ENCODE measurements around the gene MRNIP.

Gene MRNIP

GRCh38 chr5:179886190-179886911, 27.7 kb upstream of the MRNIP start:
- Histone ChIP-seq H3K27ac (ENCODE audit: low read depth, low read length) (no peak overlapping the region), H3K4me3 (ENCODE audit: low read depth, low read length) (no peak overlapping the region), H3K9me3 (ENCODE audit: control insufficient read depth, insufficient read depth, low read length) (peaks cover 25% of the 10 kb centered on the region), H3K27me3 (ENCODE audit: control insufficient read depth, insufficient read depth, low read length) (no peaks in the 10 kb centered on the region), H3K9ac (ENCODE audit: low read depth, low read length) (no peak overlapping the region), H3K4me1 (ENCODE audit: control insufficient read depth, insufficient read depth, low read length) (no peaks in the 10 kb centered on the region), H3K36me3 (ENCODE audit: control insufficient read depth, insufficient read depth, low read length) (peaks cover 76% of the 10 kb centered on the region)

GRCh38 chr5:179885491-179886090, 27.0 kb upstream of the MRNIP start:
- Histone ChIP-seq H3K27ac (ENCODE audit: low read depth, low read length) (no peak overlapping the region), H3K9ac (ENCODE audit: low read depth, low read length) (no peak overlapping the region), H3K27me3 (ENCODE audit: control insufficient read depth, insufficient read depth, low read length) (no peaks in the 10 kb centered on the region), H3K36me3 (ENCODE audit: control insufficient read depth, insufficient read depth, low read length) (peaks cover 68% of the 10 kb centered on the region), H3K4me3 (ENCODE audit: low read depth, low read length) (no peak overlapping the region), H3K9me3 (ENCODE audit: control insufficient read depth, insufficient read depth, low read length) (peaks cover 25% of the 10 kb centered on the region), H3K4me1 (ENCODE audit: control insufficient read depth, insufficient read depth, low read length) (no peaks in the 10 kb centered on the region)

GRCh38 chr5:179883163-179883562, 24.5 kb upstream of the MRNIP start:
- peaks cover 25% of the 10 kb centered on the region for H3K9me3 ChIP-seq (ENCODE audit: control insufficient read depth, insufficient read depth, low read length)
- no peak overlapping the region for H3K4me3 ChIP-seq (ENCODE audit: low read depth, low read length)
- H3K4me1 ChIP-seq (ENCODE audit: control insufficient read depth, insufficient read depth, low read length): no peaks in the 10 kb centered on the region
- H3K27me3 ChIP-seq (ENCODE audit: control insufficient read depth, insufficient read depth, low read length): no peaks in the 10 kb centered on the region
- H3K27ac ChIP-seq (ENCODE audit: low read depth, low read length): no peak overlapping the region
- no peak overlapping the region for H3K9ac ChIP-seq (ENCODE audit: low read depth, low read length)
- H3K36me3 ChIP-seq (ENCODE audit: control insufficient read depth, insufficient read depth, low read length): peaks cover 63% of the 10 kb centered on the region

GRCh38 chr5:179882338-179882737, 23.7 kb upstream of the MRNIP start:
- Histone ChIP-seq H3K9me3 (ENCODE audit: control insufficient read depth, insufficient read depth, low read length) (peaks cover 25% of the 10 kb centered on the region), H3K9ac (ENCODE audit: low read depth, low read length) (no peak overlapping the region), H3K4me1 (ENCODE audit: control insufficient read depth, insufficient read depth, low read length) (no peaks in the 10 kb centered on the region), H3K36me3 (ENCODE audit: control insufficient read depth, insufficient read depth, low read length) (peaks cover 61% of the 10 kb centered on the region), H3K27me3 (ENCODE audit: control insufficient read depth, insufficient read depth, low read length) (no peaks in the 10 kb centered on the region), H3K4me3 (ENCODE audit: low read depth, low read length) (no peak overlapping the region), H3K27ac (ENCODE audit: low read depth, low read length) (no peak overlapping the region)

- H3K9me3 ChIP-seq (ENCODE audit: control insufficient read depth, insufficient read depth, low read length): peaks cover 25% of the 10 kb centered on the region
- peaks cover 54% of the 10 kb centered on the region for H3K36me3 ChIP-seq (ENCODE audit: control insufficient read depth, insufficient read depth, low read length)
- H3K4me3 ChIP-seq (ENCODE audit: low read depth, low read length): no peak overlapping the region
- no peaks in the 10 kb centered on the region for H3K4me1 ChIP-seq (ENCODE audit: control insufficient read depth, insufficient read depth, low read length)
- H3K27ac ChIP-seq (ENCODE audit: low read depth, low read length): no peak overlapping the region
- H3K9ac ChIP-seq (ENCODE audit: low read depth, low read length): no peak overlapping the region
- no peaks in the 10 kb centered on the region for H3K27me3 ChIP-seq (ENCODE audit: control insufficient read depth, insufficient read depth, low read length)
Observed at GRCh38 chr5:179880848-179881590, 22.4 kb upstream of the MRNIP start.

GRCh38 chr5:179880066-179880650, 21.5 kb upstream of the MRNIP start:
- no peak overlapping the region for H3K27ac ChIP-seq (ENCODE audit: low read depth, low read length)
- H3K9me3 ChIP-seq (ENCODE audit: control insufficient read depth, insufficient read depth, low read length): peaks cover 25% of the 10 kb centered on the region
- no peaks in the 10 kb centered on the region for H3K27me3 ChIP-seq (ENCODE audit: control insufficient read depth, insufficient read depth, low read length)
- no peak overlapping the region for H3K4me3 ChIP-seq (ENCODE audit: low read depth, low read length)
- H3K9ac ChIP-seq (ENCODE audit: low read depth, low read length): no peak overlapping the region
- H3K36me3 ChIP-seq (ENCODE audit: control insufficient read depth, insufficient read depth, low read length): peaks cover 56% of the 10 kb centered on the region
- no peaks in the 10 kb centered on the region for H3K4me1 ChIP-seq (ENCODE audit: control insufficient read depth, insufficient read depth, low read length)

- Histone ChIP-seq H3K9me3 (ENCODE audit: control insufficient read depth, insufficient read depth, low read length) (peaks cover 22% of the 10 kb centered on the region), H3K36me3 (ENCODE audit: control insufficient read depth, insufficient read depth, low read length) (peaks cover 57% of the 10 kb centered on the region), H3K4me1 (ENCODE audit: control insufficient read depth, insufficient read depth, low read length) (no peaks in the 10 kb centered on the region), H3K4me3 (ENCODE audit: low read depth, low read length) (no peak overlapping the region), H3K27me3 (ENCODE audit: control insufficient read depth, insufficient read depth, low read length) (no peaks in the 10 kb centered on the region), H3K9ac (ENCODE audit: low read depth, low read length) (no peak overlapping the region), H3K27ac (ENCODE audit: low read depth, low read length) (no peak overlapping the region)
Observed at GRCh38 chr5:179879690-179880010, 21.0 kb upstream of the MRNIP start.

GRCh38 chr5:179879003-179879689, 20.5 kb upstream of the MRNIP start:
- Histone ChIP-seq H3K27ac (ENCODE audit: low read depth, low read length) (no peak overlapping the region), H3K4me1 (ENCODE audit: control insufficient read depth, insufficient read depth, low read length) (no peaks in the 10 kb centered on the region), H3K27me3 (ENCODE audit: control insufficient read depth, insufficient read depth, low read length) (no peaks in the 10 kb centered on the region), H3K4me3 (ENCODE audit: low read depth, low read length) (no peak overlapping the region), H3K9me3 (ENCODE audit: control insufficient read depth, insufficient read depth, low read length) (peaks cover 17% of the 10 kb centered on the region), H3K9ac (ENCODE audit: low read depth, low read length) (no peak overlapping the region), H3K36me3 (ENCODE audit: control insufficient read depth, insufficient read depth, low read length) (peaks cover 57% of the 10 kb centered on the region)

GRCh38 chr5:179878222-179879002, 19.8 kb upstream of the MRNIP start:
- H3K9me3 ChIP-seq (ENCODE audit: control insufficient read depth, insufficient read depth, low read length): peaks cover 9% of the 10 kb centered on the region
- no peak overlapping the region for H3K4me3 ChIP-seq (ENCODE audit: low read depth, low read length)
- H3K4me1 ChIP-seq (ENCODE audit: control insufficient read depth, insufficient read depth, low read length): no peaks in the 10 kb centered on the region
- peaks cover 56% of the 10 kb centered on the region for H3K36me3 ChIP-seq (ENCODE audit: control insufficient read depth, insufficient read depth, low read length)
- no peak overlapping the region for H3K9ac ChIP-seq (ENCODE audit: low read depth, low read length)
- H3K27me3 ChIP-seq (ENCODE audit: control insufficient read depth, insufficient read depth, low read length): no peaks in the 10 kb centered on the region
- H3K27ac ChIP-seq (ENCODE audit: low read depth, low read length): no peak overlapping the region

- Histone ChIP-seq H3K9me3 (ENCODE audit: control insufficient read depth, insufficient read depth, low read length) (no peaks in the 10 kb centered on the region), H3K4me1 (ENCODE audit: control insufficient read depth, insufficient read depth, low read length) (no peaks in the 10 kb centered on the region), H3K27ac (ENCODE audit: low read depth, low read length) (no peak overlapping the region), H3K9ac (ENCODE audit: low read depth, low read length) (no peak overlapping the region), H3K4me3 (ENCODE audit: low read depth, low read length) (no peak overlapping the region), H3K27me3 (ENCODE audit: control insufficient read depth, insufficient read depth, low read length) (no peaks in the 10 kb centered on the region), H3K36me3 (ENCODE audit: control insufficient read depth, insufficient read depth, low read length) (peaks cover 64% of the 10 kb centered on the region)
Observed at GRCh38 chr5:179876610-179876952, 18.0 kb upstream of the MRNIP start.
